T47D (cell line): ENCODE results near the gene CCDC170.

Experiments
- DNase-seq, 2 experiments: peaks; one replicate each; pipeline versions ENCODE4 v3.0.0 to v3.0.0-alpha.2; 2011 to 2012; ENCODE audit warnings: low read depth in 1 of 2, low spot score in 1 of 2
- JUND ChIP-seq: IDR thresholded peaks from 2 replicates; pipeline ENCODE4 v1.6.1; 2012; ENCODE audit warnings: low read depth
- in situ Hi-C: cut with HindIII; loops from 2 replicates; pipeline ENCODE4 v1.10.0; 2016; ENCODE audit warnings: low sequenced_read_pairs, low pct_unique_long_range_greater_than_20kb

CCDC170 gene

DNA sequence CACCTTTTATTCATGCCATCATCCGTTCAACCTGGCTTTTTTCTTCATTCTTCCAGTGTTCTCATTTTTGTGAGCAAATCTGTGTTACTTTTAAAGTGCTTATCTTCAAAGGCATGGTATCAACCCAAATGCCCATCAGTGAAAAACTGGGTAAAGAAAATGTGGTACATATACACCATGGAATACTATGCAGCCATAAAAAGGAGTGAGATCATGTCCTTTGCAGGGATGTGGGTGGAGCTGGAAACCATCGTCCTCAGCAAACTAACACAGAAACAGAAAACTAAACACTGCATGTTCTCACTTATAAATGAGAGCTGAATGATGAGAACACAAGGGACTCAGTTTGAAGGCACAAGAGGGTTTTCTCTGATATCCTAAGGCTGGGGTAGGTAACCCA, 130.3 kb downstream of the CCDC170 start:
- TF ChIP-seq JUND = no peak
- no peak for DNase-seq
- in situ Hi-C loops = no loop called here

- DNase-seq = no peak
- no peak for TF ChIP-seq JUND
- in situ Hi-C loops = no loop called here
These were observed 130.7 kb downstream of the CCDC170 start for GRCh38 chr6:151624481-151624880.

DNA sequence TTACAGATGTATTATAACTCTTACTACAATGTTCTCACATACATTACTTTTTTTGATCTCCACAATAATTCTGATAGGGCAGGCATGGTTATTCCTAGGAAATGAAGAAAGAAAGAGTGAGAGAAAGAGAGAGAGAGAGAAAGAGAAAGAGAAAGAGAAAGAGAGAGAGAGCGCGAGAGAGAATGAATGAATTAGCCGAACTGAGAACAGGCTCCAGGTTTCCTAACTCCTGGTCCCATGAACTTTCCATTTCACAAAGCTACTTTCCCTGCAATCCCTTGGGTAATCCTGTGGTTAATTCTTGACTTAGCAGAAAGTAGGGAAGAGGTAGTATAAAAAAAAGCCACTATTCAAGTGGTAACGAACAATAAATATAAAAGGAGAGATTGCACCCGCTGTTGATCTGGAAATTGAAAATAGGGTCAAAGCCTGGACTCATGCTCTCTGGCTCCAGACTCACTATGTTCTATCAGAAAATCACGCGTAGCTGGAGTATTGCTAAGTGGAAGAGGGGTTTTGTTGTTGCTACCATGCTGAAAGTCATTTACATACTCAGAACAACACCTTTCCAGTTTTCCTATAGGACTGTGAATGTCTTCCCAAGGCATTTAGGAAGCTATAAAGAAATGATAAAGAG, 131.2 kb downstream of the CCDC170 start:
- in situ Hi-C loops = no loop called here
- no peak for DNase-seq
- no peak for TF ChIP-seq JUND

DNA sequence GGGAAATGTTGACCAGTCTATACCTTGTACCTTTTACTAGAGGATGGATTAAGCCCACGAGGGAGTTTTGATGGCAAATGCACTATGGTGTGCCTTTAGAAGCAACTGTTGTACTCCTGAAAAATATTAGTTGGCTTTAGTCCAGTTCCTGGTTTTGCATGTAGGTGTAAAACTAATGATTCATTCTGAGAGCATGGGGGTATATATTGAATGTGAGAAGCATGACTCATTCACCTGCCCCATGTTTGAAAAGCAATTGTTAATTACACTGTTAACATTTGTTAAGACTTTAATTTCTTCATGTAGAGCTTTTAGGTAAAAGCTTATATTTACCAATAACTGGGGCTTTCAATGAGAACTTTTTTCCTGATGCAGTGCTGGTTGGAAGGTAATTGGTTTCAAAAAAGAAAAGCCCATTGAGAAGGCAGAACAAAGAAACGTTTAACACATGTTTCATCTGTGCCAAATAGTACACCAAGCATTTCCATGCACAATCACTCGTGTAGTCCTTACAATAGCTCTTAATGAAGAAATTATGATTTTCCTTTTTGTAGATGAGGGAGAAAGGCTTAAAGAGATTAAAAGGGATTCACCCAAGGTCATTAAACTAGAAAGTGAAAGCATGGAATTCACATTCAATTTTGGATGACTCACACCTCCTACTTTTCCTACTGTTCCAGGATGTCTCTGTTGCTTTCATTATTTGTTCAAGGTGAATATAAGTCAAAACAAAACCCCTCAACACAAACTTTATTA, 134.1 kb downstream of the CCDC170 start:
- DNase-seq = no peak
- in situ Hi-C loops = no loop called here
- no peak for TF ChIP-seq JUND

- in situ Hi-C loops = no loop called here
- no peak for TF ChIP-seq JUND
These were observed 136.0 kb downstream of the CCDC170 start for GRCh38 chr6:151629791-151630190.

DNA sequence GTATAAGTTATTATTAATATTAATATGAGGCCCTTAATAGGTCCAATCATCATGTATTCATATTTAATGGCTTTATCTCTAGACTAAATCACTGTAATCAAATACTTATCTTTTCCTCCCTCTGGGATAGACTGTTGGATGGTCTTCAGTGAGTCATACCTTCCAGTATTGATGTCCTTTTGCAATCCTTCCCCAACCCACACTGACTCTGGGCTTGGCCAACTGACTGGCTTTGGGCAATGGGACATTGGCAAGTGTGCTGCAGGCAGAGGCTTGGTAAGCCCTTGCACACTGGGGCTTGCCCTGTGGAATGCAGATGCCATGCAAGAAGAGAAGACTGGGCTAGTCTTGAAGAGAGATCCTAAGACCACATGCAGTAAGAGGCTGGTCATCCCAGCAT, 136.6 kb downstream of the CCDC170 start:
- TF ChIP-seq JUND = no peak
- DNase-seq = no peak
- in situ Hi-C loops = no loop called here

More at GRCh38 chr6:151629791-151630190, 136.0 kb downstream of the CCDC170 start:
- no peak for DNase-seq

DNA sequence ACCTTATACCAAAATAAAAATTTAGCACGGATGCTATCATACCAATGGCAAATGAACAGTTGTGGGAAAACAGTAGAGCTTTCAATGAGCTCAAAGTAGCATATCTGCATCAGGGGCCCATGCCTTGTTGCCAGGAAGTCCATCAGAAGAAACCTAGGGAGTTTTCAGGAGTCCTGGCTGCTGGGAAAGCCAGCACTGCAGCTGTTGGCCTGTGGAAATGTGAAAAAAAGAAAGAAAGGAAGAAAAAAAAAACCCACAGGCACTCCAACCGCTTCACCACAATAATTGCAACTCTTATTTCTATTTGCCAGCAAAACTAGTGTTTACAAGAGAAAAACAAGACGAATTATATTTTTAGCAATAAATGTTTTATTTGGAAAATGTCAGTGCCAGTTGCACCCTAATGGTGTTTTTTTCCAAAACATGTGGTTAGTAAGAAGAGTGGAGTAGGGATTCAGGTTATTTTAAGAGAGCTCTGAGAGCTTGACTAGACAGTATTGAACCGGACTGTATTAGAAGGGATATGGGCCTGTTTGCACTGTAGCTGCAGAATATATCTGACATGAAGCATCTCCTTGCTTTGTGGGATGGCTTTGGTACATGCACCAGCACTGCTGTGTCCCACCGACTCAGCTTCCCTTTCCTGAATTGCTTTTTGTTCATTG, 137.3 kb downstream of the CCDC170 start:
- DNase-seq = no peak
- no peak for TF ChIP-seq JUND
- in situ Hi-C loops = no loop called here

DNA sequence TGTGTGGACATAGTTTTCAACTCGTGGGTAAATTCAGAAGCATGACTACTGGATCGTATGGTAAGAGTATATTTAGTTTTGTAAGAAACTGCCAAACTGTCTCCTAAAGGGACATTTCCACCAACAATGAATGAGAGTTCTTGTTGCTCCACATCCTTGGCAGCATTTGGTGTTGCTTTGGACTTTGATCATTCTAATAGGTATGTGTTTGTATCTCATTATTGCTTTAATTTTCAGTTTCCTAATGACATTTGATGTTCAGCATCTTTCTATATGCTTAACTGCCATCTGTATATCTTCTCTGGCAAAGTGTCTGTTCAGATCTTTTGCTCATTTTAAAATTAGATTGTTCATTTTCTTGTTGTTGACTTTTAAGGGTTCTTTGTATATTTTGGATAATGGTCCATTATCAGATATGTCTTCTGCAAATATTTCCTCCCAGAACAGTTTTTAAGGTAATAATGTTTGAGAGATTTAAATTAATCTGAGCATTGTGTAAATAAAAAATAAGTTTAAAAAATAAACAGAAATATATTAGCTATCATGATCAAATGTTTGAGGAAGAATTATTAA, 138.7 kb downstream of the CCDC170 start:
- TF ChIP-seq JUND = peak; percentile 95
- in situ Hi-C loops = no loop called here
- DNase-seq = peak in 1 of 2 experiments; percentile 58

GRCh38 chr6:151633526-151634335, 139.9 kb downstream of the CCDC170 start:
- DNase-seq = peak in 1 of 2 experiments; percentile 95
- in situ Hi-C loops = no loop called here
- TF ChIP-seq JUND = peak; percentile 87

- DNase-seq = peak in 1 of 2 experiments; percentile 42
- TF ChIP-seq JUND = no peak
- in situ Hi-C loops = no loop called here
These were observed 140.5 kb downstream of the CCDC170 start for GRCh38 chr6:151634336-151634720.

- no peak for TF ChIP-seq JUND
- in situ Hi-C loops = no loop called here
- DNase-seq = no peak
These were observed 141.9 kb downstream of the CCDC170 start for GRCh38 chr6:151635741-151636140.

DNA sequence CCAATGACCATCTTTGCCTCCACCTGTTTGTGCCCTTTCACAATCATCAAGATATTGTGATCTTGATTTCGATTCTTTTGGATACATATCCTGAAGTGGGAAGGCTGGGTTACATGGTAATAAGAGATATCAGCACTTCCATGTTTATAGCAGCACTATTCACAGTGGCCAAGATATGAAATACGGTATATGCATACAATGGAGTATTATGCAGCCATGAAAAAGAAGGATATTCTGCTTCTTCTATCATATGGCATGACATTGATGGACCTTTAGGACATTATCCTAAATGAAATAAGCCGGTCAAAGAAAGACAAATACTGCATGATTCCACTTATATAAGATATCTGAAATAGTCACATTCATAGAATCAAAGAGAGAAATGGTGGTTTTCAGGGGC, 144.0 kb downstream of the CCDC170 start:
- in situ Hi-C loops = no loop called here
- no peak for DNase-seq
- TF ChIP-seq JUND = no peak
